HG03066 (cell line): Measurements from ENCODE around the gene SF3B2.
"Not testable (repeated sequence)": the region's sequence is repeated elsewhere in the genome, so short reads cannot be mapped to it uniquely, and the experiment has no call there.

Experiments used
- ATAC-seq: cut with Tn5 transposase; IDR thresholded peaks from one replicate; pipeline ENCODE4 v1.9.1; 2021; ENCODE audit warnings: low read depth; ENCODE audit not compliant: unreplicated experiment

SF3B2 gene

DNA sequence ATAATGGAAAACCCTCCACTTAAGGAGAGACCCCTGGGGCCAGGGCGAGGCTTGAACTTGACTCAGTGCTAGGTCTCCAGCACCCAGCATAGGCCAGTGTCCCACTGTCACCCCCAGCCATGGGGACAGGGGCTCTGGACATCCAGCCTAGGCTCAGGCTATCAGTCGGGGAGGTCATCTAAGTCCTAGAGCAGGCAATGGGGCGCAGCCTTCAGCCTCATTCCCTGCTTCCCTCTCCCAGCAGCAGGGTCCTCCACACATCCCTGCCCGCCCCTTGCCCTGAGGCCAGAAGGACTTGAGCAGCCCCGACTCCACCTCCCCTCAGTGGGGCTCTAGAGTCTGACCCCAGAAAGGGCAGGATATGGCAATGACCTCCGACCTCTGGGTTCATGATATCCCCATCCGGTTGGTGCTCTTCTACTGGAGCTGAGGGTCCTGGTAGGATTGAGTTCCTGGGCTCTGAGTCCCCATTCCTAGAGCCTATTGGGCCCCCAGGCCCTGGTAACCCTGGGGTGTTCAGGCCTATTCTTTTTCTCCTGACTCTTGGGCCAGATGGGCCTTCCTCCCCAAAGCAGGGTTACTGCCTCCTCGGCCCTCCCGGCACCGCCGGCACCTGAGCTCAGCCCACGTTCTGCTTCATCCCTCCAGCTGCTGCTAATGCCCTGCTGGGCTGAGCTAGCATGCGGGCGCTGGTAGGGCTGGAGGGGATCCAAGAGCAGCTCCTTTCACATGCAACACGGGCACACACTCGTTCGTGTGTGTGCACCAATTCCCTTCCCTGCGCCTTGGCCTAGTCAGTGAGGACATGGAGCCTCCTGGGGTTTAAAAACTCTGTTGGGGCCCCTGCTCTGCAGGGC lies 36.0 kb upstream of the SF3B2 start:
- no peak for ATAC-seq

DNA sequence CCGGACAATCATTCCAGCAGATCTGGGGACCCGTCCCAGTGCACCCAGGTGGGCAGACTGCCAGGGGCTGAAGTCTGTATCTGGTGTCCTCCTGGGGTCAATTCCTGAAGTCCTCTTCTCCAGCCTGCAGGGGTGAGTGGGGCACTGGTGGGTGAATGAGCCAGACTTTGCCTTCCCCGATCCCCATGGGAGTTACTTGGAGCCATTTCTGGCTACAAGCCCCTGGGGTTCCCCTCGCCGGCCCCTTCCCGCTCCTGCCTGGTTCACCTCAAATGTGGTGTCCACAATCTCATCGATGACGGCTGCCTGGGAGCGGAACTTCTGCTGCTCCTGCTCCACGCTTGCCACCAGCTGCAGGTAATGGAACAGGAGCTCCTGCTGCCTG lies 35.4 kb upstream of the SF3B2 start:
- ATAC-seq, result no peak

DNA sequence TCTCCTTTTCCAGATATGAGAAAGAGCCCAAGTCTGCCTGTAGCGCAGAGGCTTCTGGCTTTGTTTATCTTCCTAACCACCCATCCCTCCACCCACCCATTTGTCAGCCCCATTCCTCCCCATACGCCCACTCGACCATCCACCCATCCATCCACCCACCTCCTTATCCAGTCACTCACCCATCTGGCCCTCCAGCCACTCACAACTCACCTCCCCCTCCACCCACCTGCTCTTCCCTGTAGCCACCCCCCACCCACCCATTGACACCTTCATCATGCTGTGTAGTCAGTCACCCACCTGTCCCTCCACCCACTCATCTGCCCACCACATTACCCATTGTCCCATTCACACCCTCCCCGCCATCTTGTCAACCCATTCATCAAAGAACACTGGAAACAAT lies 34.8 kb upstream of the SF3B2 start:
- ATAC-seq, result no peak

GRCh38 chr11:66020212-66020611 lies 32.0 kb upstream of the SF3B2 start:
- ATAC-seq, result no peak

GRCh38 chr11:66020618-66021357 lies 31.4 kb upstream of the SF3B2 start:
- no peak for ATAC-seq

DNA sequence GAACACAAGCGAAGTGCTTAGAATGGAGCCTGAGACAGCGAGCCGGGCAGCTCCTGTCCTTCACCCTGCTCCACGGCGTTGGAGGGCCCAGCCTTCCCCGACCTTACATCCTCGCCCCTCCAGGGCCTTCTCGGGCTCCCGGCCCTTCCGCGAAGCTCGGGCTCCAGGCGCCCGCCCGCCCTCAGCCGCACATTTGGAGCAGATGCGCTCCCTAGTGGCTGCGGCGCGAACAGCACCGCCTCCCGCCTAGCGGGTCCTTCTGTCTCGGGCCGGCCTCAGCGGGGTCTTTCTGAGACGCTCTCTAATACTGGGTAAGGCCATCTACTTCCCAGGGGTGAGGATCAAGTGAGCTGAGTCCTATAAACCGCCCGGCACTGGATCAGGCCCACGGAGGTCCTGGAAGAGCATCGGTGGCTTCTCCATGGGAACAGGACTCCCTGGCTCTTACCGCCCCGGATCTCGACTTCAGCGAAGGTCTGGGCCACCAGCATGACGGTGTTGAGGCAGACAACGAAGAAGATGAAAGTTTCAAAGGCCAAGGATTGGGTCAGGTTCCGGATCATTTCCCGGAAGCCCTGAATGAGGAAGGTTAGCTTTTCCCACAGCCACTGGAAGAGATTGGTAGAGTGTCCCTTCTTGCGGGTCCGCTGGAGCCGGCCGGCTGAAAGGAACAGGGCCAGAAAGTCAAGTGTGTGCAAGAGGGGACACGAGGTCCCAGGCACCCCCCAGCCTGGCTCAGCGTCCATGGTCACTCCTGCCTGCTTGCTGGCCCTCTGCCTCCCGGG lies 29.6 kb upstream of the SF3B2 start:
- ATAC-seq, result no peak

DNA sequence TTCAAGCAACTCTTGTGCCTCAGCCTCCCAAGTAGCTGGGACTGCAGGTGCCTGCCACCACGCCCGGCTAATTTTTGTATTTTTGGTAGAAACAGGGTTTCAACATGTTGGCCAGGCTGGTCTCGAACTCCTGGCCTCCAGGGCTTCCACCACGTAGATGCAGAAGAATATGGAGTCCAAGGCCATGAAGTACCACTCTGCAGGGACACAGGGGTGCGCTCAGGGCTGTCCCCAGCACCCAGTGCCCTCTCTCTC lies 29.1 kb upstream of the SF3B2 start:
- not testable (repeated sequence) for ATAC-seq

DNA sequence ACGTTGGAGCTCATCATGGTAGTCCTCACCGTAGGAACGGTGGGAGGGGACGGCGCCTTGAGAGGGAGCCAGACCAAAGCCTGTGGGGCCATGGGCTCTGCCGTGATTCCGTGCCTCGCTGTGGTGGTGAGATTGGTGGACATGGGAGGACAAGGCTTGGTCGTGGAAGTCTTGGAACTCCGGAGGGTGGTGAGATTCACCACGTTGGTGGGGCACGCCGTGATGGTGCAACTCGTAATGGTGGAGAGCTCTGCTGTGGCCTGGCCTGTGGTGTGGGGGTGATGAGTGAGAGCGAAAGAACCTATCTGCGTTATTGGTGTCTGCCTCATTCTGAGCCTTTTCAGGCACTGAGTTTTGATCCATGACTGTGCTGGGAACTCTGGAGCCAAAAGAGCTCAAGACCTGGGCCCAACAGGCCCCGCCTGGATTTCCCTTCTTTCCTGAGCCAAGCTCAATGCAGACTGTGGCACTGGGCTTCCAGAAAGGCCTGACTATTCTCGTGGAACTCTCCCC lies 26.1 kb upstream of the SF3B2 start, which contains the start of gene CATSPER1:
Gene CATSPER1 (minus strand): TSS at position 463 of the 513 bp plus-strand sequence. CDS start 100 bp downstream, at position 363.
- no peak for ATAC-seq

GRCh38 chr11:66032957-66033735 lies 19.0 kb upstream of the SF3B2 start:
- ATAC-seq, result no peak

GRCh38 chr11:66035653-66036333 lies 16.4 kb upstream of the SF3B2 start:
- no peak for ATAC-seq

GRCh38 chr11:66036334-66036710 lies 15.8 kb upstream of the SF3B2 start:
- no peak for ATAC-seq

GRCh38 chr11:66037327-66037726 lies 14.8 kb upstream of the SF3B2 start:
- ATAC-seq, result no peak

GRCh38 chr11:66039765-66040164 lies 12.4 kb upstream of the SF3B2 start:
- no peak for ATAC-seq

DNA sequence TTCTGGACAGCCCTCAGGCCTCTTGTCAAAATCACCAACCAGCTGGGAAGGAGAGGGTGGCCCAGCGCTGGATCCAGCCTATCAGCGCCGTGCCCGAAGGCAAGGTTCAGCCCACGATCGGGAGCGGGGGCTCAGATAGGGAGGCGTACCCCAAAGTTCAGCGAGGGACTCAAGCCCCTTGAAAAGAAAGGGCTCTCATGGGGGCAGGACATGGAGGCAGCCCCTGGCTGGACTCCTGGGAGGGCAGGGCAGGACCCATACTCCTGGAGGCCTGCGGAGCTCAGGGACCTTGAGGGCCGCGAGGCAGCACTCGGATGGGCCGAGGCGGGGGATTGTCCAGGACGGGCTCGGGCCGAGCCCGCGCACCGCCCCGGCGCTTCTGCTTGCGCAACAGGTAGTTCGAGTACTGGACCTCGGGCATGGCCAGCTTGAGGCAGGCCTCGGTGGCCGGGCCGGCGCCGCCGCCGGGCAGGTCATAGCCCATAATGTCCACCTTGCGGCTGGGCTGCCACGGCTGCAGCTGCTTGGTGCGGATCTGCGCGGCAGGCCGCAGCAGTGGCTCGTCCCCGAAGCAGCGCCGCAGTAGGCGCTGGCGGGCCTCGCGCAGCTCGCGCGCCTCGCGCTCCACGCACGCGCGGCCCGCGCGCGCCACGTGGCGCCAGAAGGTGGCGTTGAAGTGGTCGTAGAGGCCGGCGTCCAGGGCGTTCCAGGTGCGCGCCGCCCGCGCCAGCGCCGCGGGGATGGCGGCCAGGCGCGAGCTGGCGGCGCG lies 9.8 kb upstream of the SF3B2 start:
- ATAC-seq, result no peak

DNA sequence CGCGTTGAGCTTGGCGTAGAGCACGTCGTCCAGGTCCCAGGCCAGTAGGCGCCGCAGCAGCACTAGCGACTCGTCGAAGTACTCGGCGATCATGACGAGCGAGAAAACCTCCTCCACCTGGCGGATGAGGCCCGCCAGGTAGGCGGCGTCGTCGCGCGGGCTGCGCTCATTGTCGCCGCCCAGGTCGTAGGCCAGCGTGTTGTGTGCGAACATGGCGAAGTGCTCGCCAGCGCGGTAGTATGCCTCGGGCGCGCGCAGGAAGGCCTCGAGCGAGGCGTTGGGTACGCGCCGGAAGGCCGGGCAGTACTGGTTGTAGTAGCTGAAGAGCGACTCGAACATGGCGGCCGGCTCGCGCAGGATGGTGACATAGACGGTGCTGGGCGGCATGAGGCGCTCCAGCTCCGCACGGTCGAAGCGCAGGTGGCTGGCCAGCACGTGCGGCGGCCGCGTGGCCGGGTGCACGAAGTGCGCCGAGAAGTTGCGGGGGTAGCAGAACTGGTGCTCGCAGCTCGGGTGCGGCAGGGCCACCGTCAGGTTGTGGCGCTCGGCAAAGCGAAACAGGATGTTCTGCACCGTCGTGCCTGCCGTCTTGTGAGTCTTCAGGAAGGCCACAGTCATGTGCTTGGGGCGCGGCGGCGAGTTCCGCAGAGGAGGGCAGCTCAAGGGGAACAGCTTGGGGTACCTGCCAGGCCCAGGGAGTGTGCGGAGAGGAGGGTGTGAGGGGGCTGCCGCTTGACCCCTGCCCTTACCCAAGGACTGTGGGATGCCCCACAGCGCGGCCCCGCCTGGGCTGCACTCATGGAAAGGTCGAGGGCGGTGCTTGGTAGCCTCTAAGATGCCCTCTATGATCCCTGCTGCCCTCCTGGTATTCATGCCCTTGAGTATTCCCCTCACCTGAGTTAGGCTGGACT lies 8.9 kb upstream of the SF3B2 start:
- no peak for ATAC-seq

- no peak for ATAC-seq
Measured at GRCh38 chr11:66044757-66045156, 7.4 kb upstream of the SF3B2 start.

DNA sequence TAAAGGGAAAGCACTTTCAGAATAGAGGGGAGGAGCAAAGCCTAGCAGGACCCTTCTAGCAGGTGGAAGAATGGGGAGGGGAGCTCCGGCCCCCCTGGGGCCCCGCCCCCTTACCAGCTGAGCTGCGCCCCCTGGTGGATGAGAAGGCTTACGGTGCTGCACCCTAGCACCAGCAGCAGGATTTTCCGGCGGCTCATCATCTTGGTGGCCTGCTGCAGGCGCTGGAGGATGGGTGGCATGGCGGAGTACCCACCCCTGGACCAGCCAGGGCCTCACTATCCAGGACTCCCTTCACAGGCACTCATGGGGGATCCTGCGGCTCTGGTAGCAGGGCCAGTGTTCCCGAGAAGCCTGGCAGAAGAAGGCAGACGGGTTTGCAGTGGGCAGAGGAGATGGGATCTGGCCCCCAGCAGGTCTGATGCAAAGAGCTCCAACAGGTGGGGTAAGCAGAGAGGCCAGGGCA lies 7.0 kb upstream of the SF3B2 start:
- no peak for ATAC-seq

GRCh38 chr11:66046901-66047300 lies 5.3 kb upstream of the SF3B2 start:
- no peak for ATAC-seq
